MCF 10A (cell line): ENCODE measurements around the gene DISP3. TPM values are rescaled to one million over a fixed set of nuclear protein-coding genes. Genes with fewer than 3 reads are reported as not detected.

Experiments
- BruUV-seq: library from RNA; stranded (reverse); fragments of 400-500 nt; replicated peaks from 2 replicates; lab custom pipeline; 2021; lab: Mats Ljungman, UMichigan
- CTCF ChIA-PET: fragments of 300-600 bp; sonication (Branson Sonifier 250); formaldehyde crosslinking; extraction: SDS; loops from one replicate; lab custom pipeline; 2021; ENCODE audit warnings: antibody characterized with exemption, inconsistent platforms; lab: Yijun Ruan, JAX
- POLR2A ChIA-PET: fragments of 300-600, 350-650 bp; sonication (Branson Sonifier 250); formaldehyde crosslinking; extraction: SDS; loops from one replicate; lab custom pipeline; 2020; ENCODE audit warnings: antibody characterized with exemption, inconsistent platforms; lab: Yijun Ruan, JAX
- DNase-seq: peaks from one replicate; pipeline ENCODE4 v3.0.0-alpha.2; 2018; ENCODE audit not compliant: unreplicated experiment
- H3K27ac Mint-ChIP-seq: one replicate; pipeline ENCODE4 v1.8.0; 2022; ENCODE audit warnings: mild to moderate bottlenecking, low read depth, mixed read lengths; ENCODE audit not compliant: unreplicated experiment
- H3K27me3 Mint-ChIP-seq: one replicate; pipeline ENCODE4 v1.8.0; 2022; ENCODE audit warnings: mixed read lengths; ENCODE audit not compliant: insufficient read depth, unreplicated experiment
- H3K36me3 Mint-ChIP-seq: one replicate; pipeline ENCODE4 v1.8.0; 2022; ENCODE audit warnings: mild to moderate bottlenecking, moderate library complexity, mixed read lengths; ENCODE audit not compliant: insufficient read depth, unreplicated experiment
- H3K4me1 Mint-ChIP-seq: one replicate; pipeline ENCODE4 v1.8.0; 2022; ENCODE audit warnings: mixed read lengths; ENCODE audit not compliant: insufficient read depth, unreplicated experiment
- H3K4me3 Mint-ChIP-seq: one replicate; pipeline ENCODE4 v1.8.0; 2022; ENCODE audit warnings: mild to moderate bottlenecking, moderate library complexity, mixed read lengths; ENCODE audit not compliant: unreplicated experiment
- H3K9me3 Mint-ChIP-seq: one replicate; pipeline ENCODE4 v1.8.0; 2022; ENCODE audit warnings: mixed read lengths; ENCODE audit not compliant: unreplicated experiment
- CTCF ChIP-seq: fragments of 200-600 bp; IDR thresholded peaks from one replicate; pipeline ENCODE4 v1.8.0; 2022; ENCODE audit warnings: antibody characterized with exemption, mild to moderate bottlenecking; ENCODE audit not compliant: unreplicated experiment
- intact Hi-C: fragments of 100-400 bp; cut with micrococcal nuclease; formaldehyde crosslinking; loops from 2 replicates; pipeline ENCODE4 v1.14.1; 2022
- total RNA-seq: library from RNA; stranded (reverse); gene quantifications from 2 replicates; pipeline ENCODE4 v1.2.3, GENCODE V29; 2022

Gene DISP3
- total RNA-seq, 1 experiment from 2014 or later = 0.09 TPM

DNA sequence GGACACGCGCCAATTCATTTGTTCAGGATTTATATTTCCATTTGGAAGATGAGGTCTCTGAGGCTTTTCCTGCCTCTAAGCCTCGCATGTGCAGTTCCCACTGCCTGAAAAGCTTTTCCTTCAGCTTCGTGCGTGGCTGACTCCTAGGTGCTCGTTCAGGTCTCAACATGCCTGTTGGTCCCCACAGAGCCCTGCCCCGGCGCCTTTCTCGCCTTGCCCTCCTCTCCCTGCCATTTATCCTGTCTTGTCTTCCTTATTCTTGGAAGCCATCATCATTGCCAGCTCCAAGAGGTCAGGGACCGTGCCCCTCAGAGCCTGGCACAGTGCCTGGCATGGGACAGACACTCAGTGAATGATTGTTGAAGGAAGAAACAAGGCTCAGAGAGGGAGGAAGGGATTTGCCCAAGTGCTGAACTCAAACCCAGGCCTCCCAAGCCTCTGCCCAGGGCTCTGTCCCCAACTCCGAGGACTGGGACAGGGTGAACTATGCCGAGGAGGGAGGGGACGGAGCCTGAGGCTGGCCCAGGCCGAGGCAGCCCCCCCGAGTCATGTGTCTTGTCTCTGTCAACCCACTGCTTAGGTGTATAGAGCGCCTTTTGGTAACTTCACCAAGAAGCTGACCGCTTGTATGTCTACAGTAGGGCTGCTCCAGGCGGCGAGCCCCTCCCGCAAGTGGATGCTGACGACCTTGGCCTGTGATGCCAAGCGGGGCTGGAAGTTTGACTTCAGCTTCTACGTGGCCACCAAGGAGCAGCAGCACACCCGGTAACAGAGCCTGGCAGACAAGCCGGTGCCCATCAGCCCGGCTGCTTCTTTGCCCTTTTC, 47.3 kb downstream of the DISP3 start:
- no peak for DNase-seq
- CTCF ChIA-PET = no interaction called here

GRCh38 chr1:11527541-11528452, 48.8 kb downstream of the DISP3 start:
- Mint-ChIP-seq H3K36me3 (no peaks in the 10 kb centered on the region), H3K27me3 (no peaks in the 10 kb centered on the region), H3K9me3 (no peaks in the 10 kb centered on the region), H3K27ac (no peak overlapping the region), H3K4me1 (peaks cover 4% of the 10 kb centered on the region), H3K4me3 (no peak overlapping the region)
- TF ChIP-seq CTCF = no peak
- BruUV-seq = no TSS peak
- POLR2A ChIA-PET = no interaction called here
- intact Hi-C loops = no loop called here
- no peak for DNase-seq
- CTCF ChIA-PET = no interaction called here

More for the DNA sequence above, 47.3 kb downstream of the DISP3 start:
- BruUV-seq = no TSS peak
- POLR2A ChIA-PET = no interaction called here
- intact Hi-C loops = no loop called here
- Mint-ChIP-seq H3K27ac (no peak overlapping the region), H3K27me3 (no peaks in the 10 kb centered on the region), H3K36me3 (no peaks in the 10 kb centered on the region), H3K4me3 (no peak overlapping the region), H3K4me1 (peaks cover 4% of the 10 kb centered on the region), H3K9me3 (no peaks in the 10 kb centered on the region)
- no peak for TF ChIP-seq CTCF

DNA sequence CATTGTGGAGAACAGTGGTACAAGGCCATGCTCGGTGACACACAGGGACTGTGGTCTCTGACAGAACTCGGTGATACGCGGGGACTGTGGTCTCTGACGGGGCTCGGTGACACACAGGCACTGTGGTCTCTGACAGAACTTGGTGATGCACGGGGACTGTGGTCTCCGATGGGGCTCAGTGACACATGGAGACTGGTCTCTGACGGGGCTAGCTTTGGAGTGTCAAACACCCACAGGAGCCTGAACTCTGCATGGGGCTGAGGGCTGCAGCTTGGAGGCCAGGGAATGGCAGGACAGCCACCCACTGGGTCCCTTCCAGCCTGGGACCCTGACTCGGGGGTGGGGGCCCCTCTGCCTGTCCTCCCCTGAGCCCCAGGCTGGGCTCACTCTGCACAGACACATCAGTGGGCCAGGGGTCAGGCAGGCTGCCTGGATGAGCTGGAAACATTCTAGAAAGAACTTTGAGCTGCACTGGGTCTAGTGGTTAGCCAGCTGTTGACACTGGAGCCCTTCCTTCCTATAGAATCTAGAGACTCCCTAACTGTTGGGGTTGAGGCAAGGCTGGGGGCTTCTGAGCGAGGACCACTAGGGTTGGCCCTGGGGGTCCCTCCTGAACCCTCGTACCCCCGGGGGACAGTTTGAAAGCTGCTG, 49.8 kb downstream of the DISP3 start:
- CTCF ChIA-PET = no interaction called here
- no peaks in the 10 kb centered on the region for H3K9me3 Mint-ChIP-seq
- intact Hi-C loops = no loop called here
- no peak overlapping the region for H3K27ac Mint-ChIP-seq
- peaks cover 4% of the 10 kb centered on the region for H3K4me1 Mint-ChIP-seq
- no TSS peak for BruUV-seq
- POLR2A ChIA-PET = interaction anchor here (0.5 kb wide), 1 partner anchor 1561 kb away, joined by 3 read pairs; no protein-coding TSS in a partner anchor
- H3K4me3 Mint-ChIP-seq = no peak overlapping the region
- H3K27me3 Mint-ChIP-seq = no peaks in the 10 kb centered on the region
- no peaks in the 10 kb centered on the region for H3K36me3 Mint-ChIP-seq
- no peak for DNase-seq
- TF ChIP-seq CTCF = no peak
